ENCODE results near the gene MAD1L1. TPM values are rescaled to one million over a fixed set of nuclear protein-coding genes. Genes with fewer than 3 reads are reported as not detected.

MAD1L1 gene
- total RNA-seq, 4 donors from 2014 or later, result 22.3 to 56.6 (median 35.0) TPM

DNA sequence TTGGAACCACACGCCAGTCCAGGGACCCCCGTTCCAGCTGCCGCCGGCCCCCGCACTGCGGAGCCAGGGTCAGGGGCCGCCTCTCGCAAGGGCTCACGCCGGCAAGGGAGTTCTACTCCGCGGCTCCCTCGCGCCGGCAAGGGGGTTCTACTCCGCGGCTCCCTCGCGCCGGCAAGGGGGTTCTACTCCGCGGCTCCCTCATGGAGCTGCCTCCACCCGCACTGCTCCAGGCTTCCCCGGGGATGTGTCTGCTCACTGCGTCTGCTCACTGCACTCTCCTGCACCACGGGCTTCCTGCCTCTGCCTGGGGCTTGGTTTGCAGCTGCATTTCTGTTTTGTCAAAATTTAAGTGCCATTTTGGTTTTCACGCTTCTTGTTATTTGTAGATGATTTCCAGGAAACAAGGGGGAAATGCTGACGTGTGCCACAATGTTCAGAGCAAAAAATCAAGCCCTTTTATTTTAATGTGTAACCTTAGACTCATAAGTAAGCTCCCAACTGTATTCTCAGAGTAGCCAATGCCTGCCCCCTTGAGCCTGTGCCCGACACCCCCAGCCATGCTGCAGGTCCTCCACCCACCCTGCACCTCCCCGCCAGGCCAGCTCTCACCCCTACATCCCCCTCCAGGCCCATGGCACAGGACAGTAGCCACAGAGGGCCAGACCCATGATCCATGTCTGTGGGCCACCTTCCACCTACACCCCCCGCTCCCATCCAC is 246.2 kb downstream of the MAD1L1 start:
- no peaks in the 10 kb centered on the region for H3K27me3 ChIP-seq
- no peak overlapping the region for H3K4me3 ChIP-seq
- TF ChIP-seq POLR2AphosphoS5 (IDR thresholded peaks at IDR 0.05), result no peak
- TF ChIP-seq, protein P1, sequence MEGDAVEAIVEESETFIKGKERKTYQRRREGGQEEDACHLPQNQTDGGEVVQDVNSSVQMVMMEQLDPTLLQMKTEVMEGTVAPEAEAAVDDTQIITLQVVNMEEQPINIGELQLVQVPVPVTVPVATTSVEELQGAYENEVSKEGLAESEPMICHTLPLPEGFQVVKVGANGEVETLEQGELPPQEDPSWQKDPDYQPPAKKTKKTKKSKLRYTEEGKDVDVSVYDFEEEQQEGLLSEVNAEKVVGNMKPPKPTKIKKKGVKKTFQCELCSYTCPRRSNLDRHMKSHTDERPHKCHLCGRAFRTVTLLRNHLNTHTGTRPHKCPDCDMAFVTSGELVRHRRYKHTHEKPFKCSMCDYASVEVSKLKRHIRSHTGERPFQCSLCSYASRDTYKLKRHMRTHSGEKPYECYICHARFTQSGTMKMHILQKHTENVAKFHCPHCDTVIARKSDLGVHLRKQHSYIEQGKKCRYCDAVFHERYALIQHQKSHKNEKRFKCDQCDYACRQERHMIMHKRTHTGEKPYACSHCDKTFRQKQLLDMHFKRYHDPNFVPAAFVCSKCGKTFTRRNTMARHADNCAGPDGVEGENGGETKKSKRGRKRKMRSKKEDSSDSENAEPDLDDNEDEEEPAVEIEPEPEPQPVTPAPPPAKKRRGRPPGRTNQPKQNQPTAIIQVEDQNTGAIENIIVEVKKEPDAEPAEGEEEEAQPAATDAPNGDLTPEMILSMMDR (IDR thresholded peaks at IDR 0.05), result no peak
- TF ChIP-seq POLR2A (IDR thresholded peaks at IDR 0.05), result no peak
- TF ChIP-seq EP300 (IDR thresholded peaks at IDR 0.05), result no peak
- H3K9me3 ChIP-seq, result no peaks in the 10 kb centered on the region
- no peak for ATAC-seq
- 88 to 100% methylated on average over 2 to 10 of the region's 31 CpGs for WGBS, 2 donors (ENCODE audit: low coverage in 1 of 2)
- peaks cover 0 to 6% (median 0%) of the 10 kb centered on the region in 3 donors for H3K4me1 ChIP-seq
- H3K27ac ChIP-seq, result no peak overlapping the region
- H3K36me3 ChIP-seq, result no peaks in the 10 kb centered on the region

DNA sequence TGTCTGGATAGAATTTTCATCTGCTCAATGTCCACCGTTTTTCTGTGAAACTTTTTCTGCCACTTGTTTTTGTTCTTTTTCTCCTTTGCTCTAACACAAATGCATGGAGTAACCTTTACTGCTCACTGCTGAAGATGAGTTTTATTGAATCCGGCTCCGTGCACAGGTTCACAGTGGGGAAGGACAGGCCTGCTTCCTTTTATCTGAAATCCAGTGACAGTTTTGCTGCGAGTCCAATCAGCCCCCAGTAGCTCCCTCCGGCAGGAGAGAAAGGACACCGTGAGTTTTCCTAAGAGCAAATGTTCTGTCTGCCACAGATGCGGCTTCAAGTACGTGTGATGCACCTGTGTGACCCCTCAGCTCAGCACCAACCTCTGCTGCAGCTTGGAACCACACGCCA is 246.8 kb downstream of the MAD1L1 start:
- Histone ChIP-seq H3K27ac (no peak overlapping the region), H3K4me3 (no peak overlapping the region), H3K27me3 (no peaks in the 10 kb centered on the region), H3K36me3 (no peaks in the 10 kb centered on the region), H3K9me3 (no peaks in the 10 kb centered on the region), H3K4me1 (peaks cover 0 to 6% (median 0%) of the 10 kb centered on the region in 3 donors)
- 83 to 100% methylated on average over 2 to 5 of the region's 9 CpGs for WGBS, 2 donors (ENCODE audit: low coverage in 1 of 2)
- ATAC-seq, result no peak
- TF ChIP-seq, protein P1 (IDR thresholded peaks at IDR 0.05), result no peak
- TF ChIP-seq EP300 (IDR thresholded peaks at IDR 0.05) (no peak), POLR2A (IDR thresholded peaks at IDR 0.05) (no peak), POLR2AphosphoS5 (IDR thresholded peaks at IDR 0.05) (no peak)

- Histone ChIP-seq H3K27me3 (no peaks in the 10 kb centered on the region), H3K4me3 (no peak overlapping the region), H3K4me1 (peaks cover 0 to under 1% (median 0%) of the 10 kb centered on the region in 3 donors), H3K36me3 (peaks cover 0 to 8% of the 10 kb centered on the region in 2 donors), H3K27ac (no peak overlapping the region), H3K9me3 (no peaks in the 10 kb centered on the region)
- ATAC-seq, result no peak
- WGBS, 2 donors (ENCODE audit: low coverage in 1 of 2), result no CpG with 5 or more reads among the region's 13 CpGs
- TF ChIP-seq POLR2AphosphoS5 (IDR thresholded peaks at IDR 0.05), result no peak
- TF ChIP-seq, protein P1 (IDR thresholded peaks at IDR 0.05), result no peak
These were observed 247.7 kb downstream of the MAD1L1 start for GRCh38 chr7:1985042-1985441.

- H3K36me3 ChIP-seq, result peaks cover 0 to 40% of the 10 kb centered on the region in 2 donors
- H3K27ac ChIP-seq, result no peak overlapping the region
- no peaks in the 10 kb centered on the region for H3K9me3 ChIP-seq
- H3K4me1 ChIP-seq, result no peaks in the 10 kb centered on the region
- TF ChIP-seq POLR2AphosphoS5 (IDR thresholded peaks at IDR 0.05), result no peak
- TF ChIP-seq, protein P1 (IDR thresholded peaks at IDR 0.05), result no peak
- no peak for TF ChIP-seq POLR2A (IDR thresholded peaks at IDR 0.05)
- no peak for TF ChIP-seq EP300 (IDR thresholded peaks at IDR 0.05)
- H3K4me3 ChIP-seq, result no peak overlapping the region
- H3K27me3 ChIP-seq, result no peaks in the 10 kb centered on the region
- 82 to 88% methylated on average over 2 to 6 of the region's 6 CpGs for WGBS, 2 donors (ENCODE audit: low coverage in 1 of 2)
- ATAC-seq, result no peak
These were observed 250.9 kb downstream of the MAD1L1 start for GRCh38 chr7:1981878-1982230.

- no peak overlapping the region for H3K27ac ChIP-seq
- 100% methylated on average over 1 of the region's 19 CpGs; no CpG with 5 or more reads in 1 of the 2 donors for whole genome bisulfite sequencing, 2 donors (ENCODE audit: low coverage in 1 of 2)
- H3K4me1 ChIP-seq, result no peaks in the 10 kb centered on the region
- no peaks in the 10 kb centered on the region for H3K27me3 ChIP-seq
- ATAC-seq, result no peak
- H3K9me3 ChIP-seq, result no peaks in the 10 kb centered on the region
- no peak overlapping the region for H3K4me3 ChIP-seq
- no peak for TF ChIP-seq POLR2AphosphoS5 (IDR thresholded peaks at IDR 0.05)
- TF ChIP-seq POLR2A (IDR thresholded peaks at IDR 0.05), result no peak
- TF ChIP-seq EP300 (IDR thresholded peaks at IDR 0.05), result no peak
- TF ChIP-seq, protein P1 (IDR thresholded peaks at IDR 0.05), result no peak
- peaks cover 0 to 45% of the 10 kb centered on the region in 2 donors for H3K36me3 ChIP-seq
These were observed 251.4 kb downstream of the MAD1L1 start for GRCh38 chr7:1981201-1981877.
